GM12875 (cell line): Measurements from ENCODE around the gene PPP1R1A.

ENCODE experiments used
- H3K4me3 ChIP-seq: one replicate; pipeline ENCODE4 v1.5.1; 2011; ENCODE audit warnings: low read depth, low read length, control low read depth
- TF ChIP-seq, protein P1 (sequence below): IDR thresholded peaks from 2 replicates; pipeline ENCODE4 v1.5.1; 2011; ENCODE audit warnings: low read depth, mild to moderate bottlenecking, control low read depth, inconsistent platforms, low read length, moderate library complexity, borderline replicate concordance; ENCODE audit not compliant: insufficient read depth

PPP1R1A gene

DNA sequence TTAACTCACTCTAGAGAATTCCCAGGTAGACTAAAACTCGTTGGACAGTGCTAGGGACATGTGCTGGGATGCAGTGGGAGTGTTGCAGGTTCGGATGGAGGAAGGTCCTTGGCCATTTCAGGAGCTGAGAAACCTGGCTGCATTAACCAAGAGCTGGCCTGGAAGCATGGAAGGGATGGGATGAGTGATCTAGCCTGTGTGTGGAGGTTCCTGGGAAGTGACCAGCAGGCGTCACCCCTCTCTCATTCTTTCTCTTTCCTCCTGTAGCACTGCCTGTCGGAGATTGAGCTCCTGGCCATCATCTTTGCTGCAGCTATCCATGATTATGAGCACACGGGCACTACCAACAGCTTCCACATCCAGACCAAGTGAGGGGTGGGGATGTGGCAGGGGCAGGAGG is 15.6 kb downstream of the PPP1R1A start:
- TF ChIP-seq, protein P1, sequence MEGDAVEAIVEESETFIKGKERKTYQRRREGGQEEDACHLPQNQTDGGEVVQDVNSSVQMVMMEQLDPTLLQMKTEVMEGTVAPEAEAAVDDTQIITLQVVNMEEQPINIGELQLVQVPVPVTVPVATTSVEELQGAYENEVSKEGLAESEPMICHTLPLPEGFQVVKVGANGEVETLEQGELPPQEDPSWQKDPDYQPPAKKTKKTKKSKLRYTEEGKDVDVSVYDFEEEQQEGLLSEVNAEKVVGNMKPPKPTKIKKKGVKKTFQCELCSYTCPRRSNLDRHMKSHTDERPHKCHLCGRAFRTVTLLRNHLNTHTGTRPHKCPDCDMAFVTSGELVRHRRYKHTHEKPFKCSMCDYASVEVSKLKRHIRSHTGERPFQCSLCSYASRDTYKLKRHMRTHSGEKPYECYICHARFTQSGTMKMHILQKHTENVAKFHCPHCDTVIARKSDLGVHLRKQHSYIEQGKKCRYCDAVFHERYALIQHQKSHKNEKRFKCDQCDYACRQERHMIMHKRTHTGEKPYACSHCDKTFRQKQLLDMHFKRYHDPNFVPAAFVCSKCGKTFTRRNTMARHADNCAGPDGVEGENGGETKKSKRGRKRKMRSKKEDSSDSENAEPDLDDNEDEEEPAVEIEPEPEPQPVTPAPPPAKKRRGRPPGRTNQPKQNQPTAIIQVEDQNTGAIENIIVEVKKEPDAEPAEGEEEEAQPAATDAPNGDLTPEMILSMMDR = no peak
- H3K4me3 ChIP-seq = no peak overlapping the region

DNA sequence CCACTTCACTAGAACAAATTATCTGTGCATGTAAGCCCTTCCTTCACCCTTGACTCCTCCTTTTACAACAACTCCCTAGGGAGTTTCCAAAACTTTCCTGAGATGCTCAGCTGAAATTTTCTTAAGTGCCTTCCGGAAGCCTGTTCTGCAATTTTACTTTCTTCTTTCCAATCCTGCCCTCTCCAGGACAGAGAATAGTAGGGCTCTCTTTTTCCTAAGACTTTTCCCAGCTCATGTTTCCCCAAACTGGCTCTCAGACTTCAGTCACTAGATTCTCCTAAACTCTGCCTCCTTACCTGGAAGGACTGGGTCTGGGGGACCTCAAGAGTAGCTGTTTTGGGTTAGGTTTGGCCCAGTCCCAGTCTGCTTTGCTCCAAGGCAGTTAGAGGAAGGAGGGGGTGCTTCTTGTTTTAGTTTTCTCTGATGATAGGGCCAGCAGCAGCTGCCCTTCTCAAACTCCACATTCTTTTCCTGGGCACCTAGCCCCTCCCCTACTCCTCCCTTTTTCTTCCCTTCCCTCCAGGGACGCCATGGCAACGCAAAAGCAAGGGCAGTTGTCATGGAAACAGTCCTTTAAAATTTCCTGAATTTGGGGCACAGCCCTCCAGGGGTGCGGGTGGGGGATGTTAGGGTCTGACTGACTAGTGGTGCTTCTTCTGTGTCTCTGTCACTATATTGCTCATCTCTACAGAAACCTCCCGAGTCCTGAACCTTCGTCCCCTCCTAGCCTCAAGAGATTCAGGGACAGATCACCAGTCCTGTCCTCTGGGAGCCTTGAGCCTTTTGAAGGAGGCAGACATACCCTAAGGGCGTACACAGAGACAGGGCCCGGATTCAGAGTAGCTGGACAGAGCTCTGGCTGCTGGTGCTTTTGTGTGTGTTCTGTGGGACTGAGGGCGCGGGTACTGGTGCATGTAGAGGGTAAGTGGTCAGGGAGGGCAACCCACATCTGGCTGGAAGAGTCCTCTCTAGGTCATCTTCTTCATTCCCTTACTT is 17.0 kb downstream of the PPP1R1A start:
- H3K4me3 ChIP-seq = no peak overlapping the region
- TF ChIP-seq, protein P1 = no peak

DNA sequence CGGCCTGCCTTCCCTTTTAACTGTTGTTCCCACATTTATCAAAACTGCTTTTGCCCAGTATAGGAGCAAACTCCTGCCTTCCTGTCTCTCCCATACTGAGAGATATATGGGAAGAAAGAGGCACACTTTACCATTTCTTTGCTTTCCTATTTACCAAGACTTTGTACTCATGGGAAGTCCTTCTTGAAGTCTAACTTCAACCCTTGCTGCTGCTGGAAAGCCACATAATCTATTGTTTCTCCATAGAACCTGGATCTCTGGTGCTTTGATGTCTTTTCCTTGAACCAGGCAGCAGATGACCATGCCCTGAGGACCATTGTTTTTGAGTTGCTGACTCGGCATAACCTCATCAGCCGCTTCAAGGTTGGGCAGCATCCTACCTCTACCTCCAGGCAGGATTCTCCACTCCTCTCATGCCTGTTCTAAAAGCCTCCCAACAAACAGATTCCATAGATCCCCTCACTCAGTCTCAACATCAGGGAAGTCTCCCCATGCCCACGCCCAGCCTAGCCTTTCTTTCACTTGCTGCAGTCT is 18.4 kb downstream of the PPP1R1A start:
- H3K4me3 ChIP-seq = no peak overlapping the region
- TF ChIP-seq, protein P1 = no peak

DNA sequence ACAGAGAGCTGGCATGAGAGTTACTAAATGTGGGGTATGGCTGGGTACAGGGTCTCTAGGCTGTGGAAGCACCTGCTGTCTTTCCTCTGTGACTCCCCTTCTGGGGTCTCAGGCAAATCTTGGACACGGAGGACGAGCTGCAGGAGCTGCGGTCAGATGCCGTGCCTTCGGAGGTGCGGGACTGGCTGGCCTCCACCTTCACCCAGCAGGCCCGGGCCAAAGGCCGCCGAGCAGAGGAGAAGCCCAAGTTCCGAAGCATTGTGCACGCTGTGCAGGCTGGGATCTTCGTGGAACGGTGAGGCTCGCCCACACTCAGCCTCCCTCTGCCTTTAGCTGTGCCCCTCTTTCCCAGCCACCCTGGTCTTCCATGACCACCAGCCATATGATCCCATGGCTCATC is 19.4 kb downstream of the PPP1R1A start:
- no peak overlapping the region for H3K4me3 ChIP-seq
- TF ChIP-seq, protein P1 = no peak

DNA sequence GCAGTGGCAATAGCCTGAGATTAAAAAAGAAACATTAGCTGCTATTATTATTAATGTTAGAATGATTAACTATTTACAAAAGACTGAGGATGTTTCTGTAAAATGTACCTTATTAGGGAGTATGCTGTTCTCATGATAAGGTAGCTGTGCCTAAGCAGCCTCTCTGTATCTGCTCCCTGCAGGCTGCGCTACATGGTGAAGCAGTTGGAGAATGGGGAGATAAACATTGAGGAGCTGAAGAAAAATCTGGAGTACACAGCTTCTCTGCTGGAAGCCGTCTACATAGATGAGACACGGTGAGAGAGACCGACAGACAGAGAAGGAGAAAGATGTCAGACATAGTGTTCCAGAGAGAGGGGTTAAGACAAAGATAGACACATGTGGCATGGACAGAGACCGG is 21.7 kb downstream of the PPP1R1A start:
- no peak overlapping the region for H3K4me3 ChIP-seq
- TF ChIP-seq, protein P1 = no peak

DNA sequence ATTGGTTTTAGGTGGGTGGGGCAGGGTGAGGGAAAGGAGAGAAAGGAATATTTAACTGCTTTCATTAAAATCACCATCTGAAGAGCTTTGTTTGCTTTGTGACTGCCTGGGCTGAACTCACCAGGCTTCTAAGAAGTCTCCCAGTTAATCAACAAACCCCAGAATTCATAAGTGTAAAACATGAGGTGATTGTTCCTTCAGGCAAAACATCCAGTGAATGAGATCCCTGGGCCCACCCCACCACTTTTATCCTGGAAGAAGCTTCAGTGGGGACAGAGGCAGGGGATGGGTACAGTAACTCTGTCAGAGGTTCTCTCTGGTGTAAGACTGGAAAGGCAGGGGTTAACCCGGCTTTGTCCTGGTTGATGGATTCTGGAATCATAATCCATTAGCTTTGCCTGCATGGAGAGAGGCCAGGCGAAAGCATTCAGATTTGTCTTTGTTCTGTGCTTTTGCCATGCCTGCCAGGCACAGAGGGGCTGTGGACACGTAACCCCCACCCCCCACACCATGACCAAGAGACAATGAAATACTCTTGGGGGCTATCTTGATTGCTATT is 22.4 kb downstream of the PPP1R1A start:
- TF ChIP-seq, protein P1 = no peak
- no peak overlapping the region for H3K4me3 ChIP-seq
